Mesothelial cell of epicardium (in vitro differentiated cells): ENCODE results near the gene NT5M. TPM values are rescaled to one million over a fixed set of nuclear protein-coding genes. Genes with fewer than 3 reads are reported as not detected.

Source experiments
- DNase-seq, 2 experiments: peaks; one replicate each; pipeline ENCODE4 v3.0.0; 2021; ENCODE audit warnings: low spot score in 2 of 2; ENCODE audit not compliant: unreplicated experiment in 2 of 2
- H3K27ac Mint-ChIP-seq: 2 replicates; pipeline ENCODE4 v1.8.0; 2021; ENCODE audit warnings: mixed read lengths
- H3K27me3 Mint-ChIP-seq: 2 replicates; pipeline ENCODE4 v1.8.0; 2021; ENCODE audit warnings: low read depth, mixed read lengths
- H3K36me3 Mint-ChIP-seq: 2 replicates; pipeline ENCODE4 v1.8.0; 2021; ENCODE audit warnings: mixed read lengths
- H3K4me1 Mint-ChIP-seq: 2 replicates; pipeline ENCODE4 v1.8.0; 2021; ENCODE audit warnings: mixed read lengths
- H3K4me3 Mint-ChIP-seq: 2 replicates; pipeline ENCODE4 v1.8.0; 2021; ENCODE audit warnings: mild to moderate bottlenecking, moderate library complexity, mixed read lengths
- H3K9me3 Mint-ChIP-seq: 2 replicates; pipeline ENCODE4 v1.8.0; 2021; ENCODE audit warnings: mixed read lengths
- total RNA-seq: library from RNA; stranded (reverse); gene quantifications from 3 replicates; pipeline ENCODE4 v1.2.1, GENCODE V29; 2021
- TF ChIP-seq, protein P1 (sequence below): fragments of 200-600 bp; sonication (generic); IDR thresholded peaks from one replicate; pipeline ENCODE4 v1.5.0; 2021; ENCODE audit warnings: antibody characterized with exemption; ENCODE audit not compliant: unreplicated experiment

The NT5M gene
- total RNA-seq, 1 donor from 2014 or later: 4.6 TPM

DNA sequence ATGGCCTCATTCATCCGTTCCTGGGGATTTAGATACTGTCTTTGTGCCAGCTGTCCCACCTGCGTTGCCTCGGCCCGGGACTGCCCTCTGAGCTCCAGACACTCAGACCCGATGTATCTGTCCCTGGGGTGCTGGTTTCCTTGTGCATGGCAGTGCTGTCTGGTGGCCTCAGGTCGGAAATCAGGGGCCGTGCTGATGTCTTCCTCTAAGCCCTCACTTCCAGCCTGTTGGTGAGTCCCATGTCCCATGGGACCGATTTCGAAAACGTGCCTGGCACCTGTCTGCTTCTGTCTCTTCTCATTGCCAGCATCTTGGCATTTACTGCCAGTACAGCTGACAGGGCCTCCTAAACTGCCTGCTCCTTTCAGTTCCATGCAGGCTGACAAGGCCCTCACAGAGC lies 22.1 kb downstream of the NT5M start:
- TF ChIP-seq, protein P1, sequence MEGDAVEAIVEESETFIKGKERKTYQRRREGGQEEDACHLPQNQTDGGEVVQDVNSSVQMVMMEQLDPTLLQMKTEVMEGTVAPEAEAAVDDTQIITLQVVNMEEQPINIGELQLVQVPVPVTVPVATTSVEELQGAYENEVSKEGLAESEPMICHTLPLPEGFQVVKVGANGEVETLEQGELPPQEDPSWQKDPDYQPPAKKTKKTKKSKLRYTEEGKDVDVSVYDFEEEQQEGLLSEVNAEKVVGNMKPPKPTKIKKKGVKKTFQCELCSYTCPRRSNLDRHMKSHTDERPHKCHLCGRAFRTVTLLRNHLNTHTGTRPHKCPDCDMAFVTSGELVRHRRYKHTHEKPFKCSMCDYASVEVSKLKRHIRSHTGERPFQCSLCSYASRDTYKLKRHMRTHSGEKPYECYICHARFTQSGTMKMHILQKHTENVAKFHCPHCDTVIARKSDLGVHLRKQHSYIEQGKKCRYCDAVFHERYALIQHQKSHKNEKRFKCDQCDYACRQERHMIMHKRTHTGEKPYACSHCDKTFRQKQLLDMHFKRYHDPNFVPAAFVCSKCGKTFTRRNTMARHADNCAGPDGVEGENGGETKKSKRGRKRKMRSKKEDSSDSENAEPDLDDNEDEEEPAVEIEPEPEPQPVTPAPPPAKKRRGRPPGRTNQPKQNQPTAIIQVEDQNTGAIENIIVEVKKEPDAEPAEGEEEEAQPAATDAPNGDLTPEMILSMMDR: no peak
- DNase-seq: no peak
- no peaks in the 10 kb centered on the region for H3K9me3 Mint-ChIP-seq
- H3K4me1 Mint-ChIP-seq: no peaks in the 10 kb centered on the region
- H3K27ac Mint-ChIP-seq: no peak overlapping the region
- H3K4me3 Mint-ChIP-seq: no peak overlapping the region
- no peaks in the 10 kb centered on the region for H3K36me3 Mint-ChIP-seq
- H3K27me3 Mint-ChIP-seq: no peaks in the 10 kb centered on the region

- no peak for DNase-seq
- Mint-ChIP-seq H3K36me3 (no peaks in the 10 kb centered on the region), H3K27ac (no peak overlapping the region), H3K9me3 (no peaks in the 10 kb centered on the region), H3K4me3 (no peak overlapping the region), H3K4me1 (no peaks in the 10 kb centered on the region), H3K27me3 (no peaks in the 10 kb centered on the region)
- TF ChIP-seq, protein P1: no peak
Measured at GRCh38 chr17:17325816-17326215, 22.6 kb downstream of the NT5M start.

DNA sequence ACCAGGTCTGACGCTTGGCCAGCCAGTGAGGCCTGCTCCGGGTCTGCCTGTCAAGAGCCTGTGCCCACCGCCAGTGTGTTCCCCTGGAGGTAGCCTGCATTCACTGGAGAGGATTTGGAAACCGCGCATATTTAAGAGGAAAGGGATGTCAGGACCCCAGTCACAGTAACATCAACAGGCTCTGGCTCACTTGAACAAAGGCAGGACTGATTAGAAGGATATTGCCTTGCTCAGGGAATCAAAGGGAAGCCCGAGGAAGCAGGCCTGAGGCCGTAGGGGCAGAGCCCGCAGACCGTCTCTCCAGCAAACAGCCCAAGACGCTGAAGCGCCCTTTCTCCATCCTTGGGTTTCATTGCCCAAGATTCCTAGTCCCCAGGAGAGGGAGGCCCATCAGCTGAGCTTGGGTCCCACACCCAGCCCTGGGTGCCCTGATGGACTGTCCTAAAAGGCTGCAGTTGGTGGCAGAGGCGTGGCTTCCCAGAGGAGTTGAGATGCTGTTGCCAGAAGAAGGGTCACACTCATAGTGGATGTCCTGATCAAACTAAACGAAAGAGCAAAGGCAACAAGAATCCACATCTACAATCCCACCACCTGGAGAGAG lies 23.2 kb downstream of the NT5M start:
- TF ChIP-seq, protein P1: no peak
- Mint-ChIP-seq H3K4me3 (no peak overlapping the region), H3K27me3 (no peaks in the 10 kb centered on the region), H3K27ac (no peak overlapping the region), H3K9me3 (no peaks in the 10 kb centered on the region), H3K4me1 (no peaks in the 10 kb centered on the region), H3K36me3 (no peaks in the 10 kb centered on the region)
- DNase-seq: no peak

DNA sequence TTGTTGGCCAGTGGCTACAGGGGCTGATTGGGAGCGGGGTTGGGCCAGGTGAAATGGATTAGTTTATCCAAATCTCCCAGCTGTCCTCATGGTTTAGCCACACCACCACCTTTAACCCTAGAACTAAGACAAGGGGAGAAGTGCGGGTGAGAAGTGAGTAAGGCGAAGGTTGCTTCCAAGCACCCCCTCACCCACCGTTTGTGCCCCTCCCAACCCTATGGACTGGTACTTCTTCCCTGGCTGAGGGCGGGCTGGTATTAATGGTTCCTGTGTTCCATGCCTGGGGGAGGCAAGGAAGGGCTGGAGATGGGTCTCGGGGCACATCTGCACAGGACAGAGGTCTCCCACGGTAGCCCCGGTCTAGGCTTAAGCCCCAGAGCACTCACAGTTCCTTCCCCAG lies 25.1 kb downstream of the NT5M start:
- H3K36me3 Mint-ChIP-seq: peaks cover under 1% of the 10 kb centered on the region
- no peak for DNase-seq

DNA sequence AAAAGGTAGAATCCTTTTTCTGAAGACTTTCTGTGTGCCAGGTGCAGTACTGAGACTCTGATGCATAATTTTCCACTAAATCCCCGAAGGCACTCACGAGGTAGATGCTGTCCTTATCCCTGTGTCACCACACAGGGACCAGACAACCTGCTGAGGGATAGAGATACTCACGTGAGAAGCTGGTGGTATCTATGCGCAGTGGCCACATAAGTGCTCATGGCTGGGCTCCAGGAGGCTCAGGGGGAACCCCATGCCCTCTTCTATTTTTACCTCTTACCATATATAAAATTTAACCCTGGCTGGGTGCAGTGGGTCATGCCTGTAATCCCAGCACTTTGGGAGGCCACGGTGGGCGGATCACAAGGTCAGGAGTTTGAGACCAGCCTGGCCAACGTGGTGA lies 38.3 kb downstream of the NT5M start:
- Mint-ChIP-seq H3K9me3 (peaks cover 5% of the 10 kb centered on the region), H3K36me3 (peaks cover 3% of the 10 kb centered on the region), H3K4me3 (no peak overlapping the region), H3K4me1 (no peaks in the 10 kb centered on the region), H3K27ac (no peak overlapping the region), H3K27me3 (no peaks in the 10 kb centered on the region)
- no peak for DNase-seq
- TF ChIP-seq, protein P1: no peak

More for the DNA sequence above, 25.1 kb downstream of the NT5M start:
- Mint-ChIP-seq H3K27me3 (no peaks in the 10 kb centered on the region), H3K4me3 (no peak overlapping the region), H3K9me3 (no peaks in the 10 kb centered on the region), H3K27ac (no peak overlapping the region), H3K4me1 (no peaks in the 10 kb centered on the region)
- TF ChIP-seq, protein P1: no peak
